Ectodermal cell (in vitro differentiated cells): ENCODE data around the gene RSRC2.
"Not testable (repeated sequence)": the region's sequence is repeated elsewhere in the genome, so short reads cannot be mapped to it uniquely, and the experiment has no call there.

Experiments used
- H3K27ac ChIP-seq: 2 replicates; pipeline ENCODE4 v1.7.0; 2013; ENCODE audit warnings: mild to moderate bottlenecking, low read depth, low read length; ENCODE audit not compliant: insufficient read depth, poor library complexity, severe bottlenecking
- H3K27me3 ChIP-seq: 2 replicates; pipeline ENCODE4 v1.7.0; 2013; ENCODE audit warnings: mild to moderate bottlenecking, low read length; ENCODE audit not compliant: insufficient read depth, control insufficient read depth, poor library complexity, severe bottlenecking
- H3K36me3 ChIP-seq: one replicate; pipeline ENCODE4 v1.7.0; 2013; ENCODE audit warnings: low read length; ENCODE audit not compliant: control insufficient read depth, insufficient read depth
- H3K4me1 ChIP-seq: one replicate; pipeline ENCODE4 v1.7.0; 2013; ENCODE audit warnings: low read length; ENCODE audit not compliant: control insufficient read depth, insufficient read depth
- H3K4me3 ChIP-seq: 2 replicates; pipeline ENCODE4 v1.7.0; 2013; ENCODE audit warnings: low read depth, low read length, control low read depth; ENCODE audit not compliant: insufficient read depth
- H3K9me3 ChIP-seq: 2 replicates; pipeline ENCODE4 v1.7.0; 2013; ENCODE audit warnings: mild to moderate bottlenecking, low read length, moderate library complexity; ENCODE audit not compliant: control insufficient read depth
- WGBS, 2 experiments: methylation state at CpG; one replicate each; pipeline ENCODE4 v1.1.7; 2013; ENCODE audit warnings: missing lambda C conversion rate in 2 of 2; 5-methylcytosine and 5-hydroxymethylcytosine counted together

RSRC2 gene

GRCh38 chr12:122487807-122488206 is 38.9 kb downstream of the RSRC2 start:
- not testable (repeated sequence) for H3K4me1 ChIP-seq, H3K27ac ChIP-seq, H3K9me3 ChIP-seq, H3K4me3 ChIP-seq, H3K27me3 ChIP-seq
- 85 to 97% methylated on average over 3 of the region's 3 CpGs for WGBS, 2 experiments
- peaks cover 43% of the 10 kb centered on the region for H3K36me3 ChIP-seq

DNA sequence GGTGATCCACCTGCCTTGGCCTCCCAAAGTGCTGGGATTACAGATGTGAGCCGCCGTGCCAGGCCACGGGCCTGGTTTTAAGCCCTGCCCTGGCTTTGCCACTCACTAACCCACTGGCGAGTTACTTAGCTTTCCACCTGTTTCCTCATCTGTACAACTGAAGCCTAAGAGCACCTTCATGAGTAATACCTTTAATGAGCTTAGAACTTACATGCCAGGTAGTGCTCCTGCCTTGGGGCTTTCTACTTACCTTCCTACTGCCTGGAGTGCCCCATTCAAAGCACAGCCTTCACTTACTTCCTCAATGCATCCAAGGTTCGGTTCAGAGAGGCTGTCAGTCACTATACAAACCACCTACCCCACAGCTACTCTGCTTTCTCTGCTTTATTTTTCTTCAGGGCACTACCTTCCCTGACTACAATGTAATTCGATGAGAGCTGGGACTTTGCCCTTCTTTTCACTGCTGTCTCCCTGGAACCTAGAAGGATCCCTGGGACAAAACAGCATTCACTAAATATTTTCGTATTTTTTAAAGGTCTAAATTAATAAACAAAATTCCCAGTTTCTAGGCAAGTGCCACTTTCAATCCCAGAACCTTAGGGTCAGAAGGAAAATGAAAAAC is 39.8 kb downstream of the RSRC2 start:
- no peaks in the 10 kb centered on the region for H3K27me3 ChIP-seq

GRCh38 chr12:122486360-122486759 is 40.4 kb downstream of the RSRC2 start:
- peaks cover 46% of the 10 kb centered on the region for H3K36me3 ChIP-seq
- H3K4me3 ChIP-seq, H3K4me1 ChIP-seq, H3K9me3 ChIP-seq, H3K27ac ChIP-seq, H3K27me3 ChIP-seq: not testable (repeated sequence)
- 92 to 97% methylated on average over 6 of the region's 6 CpGs for WGBS, 2 experiments

More for the DNA sequence above, 39.8 kb downstream of the RSRC2 start:
- H3K27ac ChIP-seq, result no peak overlapping the region
- H3K9me3 ChIP-seq, result no peaks in the 10 kb centered on the region
- no peaks in the 10 kb centered on the region for H3K4me1 ChIP-seq
- no peak overlapping the region for H3K4me3 ChIP-seq
- 95 to 97% methylated on average over 7 of the region's 7 CpGs for WGBS, 2 experiments
- peaks cover 45% of the 10 kb centered on the region for H3K36me3 ChIP-seq

- 94 to 95% methylated on average over 1 of the region's 1 CpG for WGBS, 2 experiments
- H3K27me3 ChIP-seq, H3K4me3 ChIP-seq, H3K9me3 ChIP-seq, H3K27ac ChIP-seq, H3K4me1 ChIP-seq: not testable (repeated sequence)
- peaks cover 50% of the 10 kb centered on the region for H3K36me3 ChIP-seq
These were observed 42.4 kb downstream of the RSRC2 start for GRCh38 chr12:122484385-122484784.

DNA sequence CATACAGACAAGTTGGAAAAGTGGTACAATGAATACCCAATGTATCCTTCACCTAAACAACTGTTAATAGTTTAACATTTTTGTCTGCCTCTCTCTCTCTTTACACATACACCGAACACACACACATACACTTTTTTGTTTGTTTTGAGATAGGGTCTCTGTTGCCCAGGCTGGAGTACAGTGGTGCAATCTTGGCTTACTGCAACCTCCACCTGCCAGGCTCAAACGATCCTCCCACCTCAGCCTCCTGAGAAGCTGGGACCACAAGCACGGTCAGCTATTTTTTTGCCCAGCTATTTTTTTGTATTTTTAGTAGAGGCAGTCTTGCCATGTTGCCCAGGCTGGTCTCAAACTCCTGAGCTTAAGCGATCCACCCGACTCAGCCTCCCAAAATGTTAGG is 42.8 kb downstream of the RSRC2 start:
- Histone ChIP-seq H3K36me3 (peaks cover 46% of the 10 kb centered on the region), H3K27ac (no peak overlapping the region), H3K4me1 (no peaks in the 10 kb centered on the region), H3K27me3 (no peaks in the 10 kb centered on the region), H3K9me3 (no peaks in the 10 kb centered on the region), H3K4me3 (no peak overlapping the region)
- 90 to 91% methylated on average over 5 of the region's 5 CpGs for WGBS, 2 experiments

GRCh38 chr12:122481861-122482260 is 44.9 kb downstream of the RSRC2 start:
- H3K27me3 ChIP-seq, result no peaks in the 10 kb centered on the region
- H3K4me1 ChIP-seq, result no peaks in the 10 kb centered on the region
- WGBS, 2 experiments, result 88 to 96% methylated on average over 4 of the region's 6 CpGs
- H3K4me3 ChIP-seq, result no peak overlapping the region
- no peak overlapping the region for H3K27ac ChIP-seq
- H3K9me3 ChIP-seq, result no peaks in the 10 kb centered on the region
- H3K36me3 ChIP-seq, result peaks cover 45% of the 10 kb centered on the region

DNA sequence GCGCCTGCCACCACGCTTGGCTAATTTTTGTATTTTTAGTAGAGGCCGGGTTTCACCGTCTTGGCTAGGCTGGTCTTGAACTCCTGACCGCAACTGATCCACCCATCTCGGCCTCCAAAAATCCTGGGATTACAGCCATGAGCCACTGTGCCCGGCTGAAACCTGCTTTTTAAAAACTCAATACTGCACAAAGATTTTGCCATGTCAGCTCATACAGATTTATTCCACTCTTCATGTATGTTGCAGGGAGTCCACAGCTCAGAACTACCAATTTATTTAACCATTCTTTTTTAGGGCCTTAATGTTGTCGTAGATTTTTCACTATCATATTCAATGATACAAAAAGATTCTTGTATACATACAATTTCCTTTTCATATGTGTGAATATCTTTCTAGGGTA is 46.0 kb downstream of the RSRC2 start:
- Histone ChIP-seq H3K27ac (no peak overlapping the region), H3K9me3 (no peaks in the 10 kb centered on the region), H3K4me3 (no peak overlapping the region), H3K36me3 (peaks cover 48% of the 10 kb centered on the region), H3K4me1 (no peaks in the 10 kb centered on the region), H3K27me3 (no peaks in the 10 kb centered on the region)
- WGBS, 2 experiments, result 94% methylated on average over 7 to 8 of the region's 8 CpGs

DNA sequence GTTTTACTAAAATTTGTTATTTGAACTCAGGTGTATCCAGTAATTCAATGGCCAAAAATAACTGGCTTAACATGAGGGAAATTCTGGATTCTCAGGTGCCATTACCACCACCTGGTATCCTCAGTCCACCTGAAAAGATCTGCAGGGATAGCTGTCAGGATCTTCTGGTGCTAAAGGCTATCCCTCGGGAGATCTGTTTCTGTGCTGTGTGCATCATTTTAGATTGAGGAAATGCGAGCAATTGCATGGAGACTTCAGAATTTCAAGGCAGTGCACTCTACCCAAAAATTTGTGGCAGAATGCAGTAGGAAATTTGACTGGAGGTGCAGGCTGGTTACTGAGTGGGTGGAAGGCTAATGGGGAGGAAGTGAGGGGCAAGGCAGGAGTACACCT is 52.4 kb downstream of the RSRC2 start:
- H3K27ac ChIP-seq, result no peak overlapping the region
- peaks cover 43% of the 10 kb centered on the region for H3K36me3 ChIP-seq
- H3K4me1 ChIP-seq, result no peaks in the 10 kb centered on the region
- H3K27me3 ChIP-seq, result no peaks in the 10 kb centered on the region
- WGBS, 2 experiments, result 91 to 97% methylated on average over 2 of the region's 2 CpGs
- no peak overlapping the region for H3K4me3 ChIP-seq
- H3K9me3 ChIP-seq, result no peaks in the 10 kb centered on the region

- Histone ChIP-seq H3K9me3 (no peaks in the 10 kb centered on the region), H3K27ac (no peak overlapping the region), H3K4me3 (no peak overlapping the region), H3K36me3 (peaks cover 43% of the 10 kb centered on the region), H3K4me1 (no peaks in the 10 kb centered on the region), H3K27me3 (no peaks in the 10 kb centered on the region)
- WGBS, 2 experiments, result 94 to 96% methylated on average over 19 of the region's 19 CpGs
These were observed 53.0 kb downstream of the RSRC2 start for GRCh38 chr12:122473543-122474323.

- 93 to 100% methylated on average over 1 to 2 of the region's 3 CpGs for WGBS, 2 experiments
- Histone ChIP-seq H3K4me1 (no peaks in the 10 kb centered on the region), H3K27ac (no peak overlapping the region), H3K27me3 (no peaks in the 10 kb centered on the region), H3K9me3 (no peaks in the 10 kb centered on the region), H3K36me3 (peaks cover 30% of the 10 kb centered on the region), H3K4me3 (no peak overlapping the region)
These were observed 55.2 kb downstream of the RSRC2 start for GRCh38 chr12:122471324-122472226.
